Fibroblast of skin of abdomen (primary cell): ENCODE data around the gene TEX2.

Source experiments
- DNase-seq: peaks from one replicate; pipeline ENCODE4 v3.0.0-alpha.2; 2013

TEX2 gene

GRCh38 chr17:64157669-64158180 is 105.3 kb downstream of the TEX2 start:
- no peak for DNase-seq

- no peak for DNase-seq
Observed at GRCh38 chr17:64156670-64157069, 106.4 kb downstream of the TEX2 start.

DNA sequence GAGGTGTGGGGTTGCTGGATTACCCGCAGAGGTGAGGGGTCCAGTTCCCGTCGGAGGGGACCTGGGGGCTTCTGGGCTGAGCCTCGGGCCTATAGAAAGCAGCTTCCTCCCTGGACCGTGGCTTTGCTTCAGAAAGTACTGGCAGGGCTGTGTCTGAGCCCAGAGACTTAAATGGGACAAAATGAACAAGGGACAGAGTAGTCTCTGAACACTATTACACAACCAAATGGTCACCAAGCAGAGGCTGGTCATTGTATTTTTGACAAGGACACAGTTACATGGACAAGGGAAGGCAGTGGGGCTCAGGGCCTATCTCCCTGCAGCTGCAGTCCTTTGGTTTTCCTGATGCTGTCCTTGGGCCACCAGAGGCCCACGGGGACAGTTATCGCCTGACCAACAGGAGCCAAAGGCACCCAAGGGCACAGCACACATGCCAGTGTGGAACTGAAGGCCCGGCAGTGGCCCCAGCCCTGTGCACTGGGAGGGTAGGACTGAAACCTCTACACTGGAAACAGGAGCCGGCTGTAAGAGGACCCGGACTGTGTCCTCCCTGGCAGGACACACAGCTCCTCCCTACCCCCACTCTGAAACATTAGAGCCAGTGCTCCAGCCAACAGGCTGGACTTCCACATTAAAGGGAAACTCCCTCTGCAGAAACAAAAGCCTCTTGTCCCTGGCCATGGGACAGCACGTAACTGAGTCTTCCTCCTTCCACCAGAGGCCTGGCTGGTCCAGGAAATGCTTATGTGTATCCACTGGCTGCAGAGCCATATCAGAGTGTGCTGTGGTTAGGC is 107.1 kb downstream of the TEX2 start:
- DNase-seq, result no peak

- no peak for DNase-seq
Observed at GRCh38 chr17:64155129-64155528, 107.9 kb downstream of the TEX2 start.

- DNase-seq, result no peak
Observed at GRCh38 chr17:64154717-64155116, 108.3 kb downstream of the TEX2 start.

- no peak for DNase-seq
Observed at GRCh38 chr17:64154313-64154695, 108.8 kb downstream of the TEX2 start.

GRCh38 chr17:64153565-64154312 is 109.3 kb downstream of the TEX2 start:
- DNase-seq, result no peak

DNA sequence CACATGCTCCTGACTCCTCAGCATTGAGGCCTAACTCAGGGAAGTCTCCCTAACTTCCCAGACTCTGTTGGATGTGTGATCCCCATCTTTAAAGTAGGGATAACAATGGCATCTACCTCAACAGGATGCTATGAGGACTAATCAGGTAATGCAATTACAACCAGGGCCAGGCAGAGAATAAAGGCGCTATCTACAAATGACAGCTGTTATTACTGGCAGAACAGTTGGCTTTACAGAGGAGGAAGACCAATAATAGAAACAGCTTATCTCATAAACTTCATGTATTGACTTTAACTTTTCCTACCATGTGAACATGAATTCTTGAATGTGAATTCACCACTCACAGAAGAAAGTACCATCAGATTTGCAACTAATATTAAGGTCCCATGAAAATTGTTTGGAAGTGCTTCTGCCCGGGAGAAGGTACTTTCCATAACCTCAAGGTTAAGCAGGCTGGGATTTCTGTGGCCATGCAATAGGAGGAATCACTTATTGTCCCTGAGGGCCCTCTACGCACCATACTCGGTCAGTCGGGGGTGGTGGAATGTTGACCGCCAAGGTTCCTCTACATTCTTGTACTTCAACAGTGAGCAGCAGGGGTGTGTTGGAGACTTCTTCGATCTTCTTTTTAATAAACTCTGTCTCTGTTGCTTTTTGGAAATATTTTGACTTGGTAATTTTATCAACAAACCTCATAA is 110.5 kb downstream of the TEX2 start:
- no peak for DNase-seq

DNA sequence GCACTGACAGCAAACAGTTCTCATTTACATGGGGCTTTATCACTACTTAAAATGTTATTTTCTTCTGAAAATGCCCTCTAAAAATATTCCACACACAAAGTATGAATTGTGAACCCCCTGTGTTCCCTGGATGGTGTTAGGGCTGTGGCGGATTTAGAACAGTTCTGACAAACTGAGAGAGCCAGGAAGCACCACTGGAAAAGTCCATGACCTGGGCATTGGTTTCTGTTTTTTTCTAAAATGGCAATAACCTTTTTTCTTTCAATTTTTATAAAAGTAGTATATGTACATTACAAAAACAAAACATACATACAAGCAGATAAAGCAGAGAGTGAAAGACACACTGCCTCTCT is 112.1 kb downstream of the TEX2 start:
- no peak for DNase-seq

DNA sequence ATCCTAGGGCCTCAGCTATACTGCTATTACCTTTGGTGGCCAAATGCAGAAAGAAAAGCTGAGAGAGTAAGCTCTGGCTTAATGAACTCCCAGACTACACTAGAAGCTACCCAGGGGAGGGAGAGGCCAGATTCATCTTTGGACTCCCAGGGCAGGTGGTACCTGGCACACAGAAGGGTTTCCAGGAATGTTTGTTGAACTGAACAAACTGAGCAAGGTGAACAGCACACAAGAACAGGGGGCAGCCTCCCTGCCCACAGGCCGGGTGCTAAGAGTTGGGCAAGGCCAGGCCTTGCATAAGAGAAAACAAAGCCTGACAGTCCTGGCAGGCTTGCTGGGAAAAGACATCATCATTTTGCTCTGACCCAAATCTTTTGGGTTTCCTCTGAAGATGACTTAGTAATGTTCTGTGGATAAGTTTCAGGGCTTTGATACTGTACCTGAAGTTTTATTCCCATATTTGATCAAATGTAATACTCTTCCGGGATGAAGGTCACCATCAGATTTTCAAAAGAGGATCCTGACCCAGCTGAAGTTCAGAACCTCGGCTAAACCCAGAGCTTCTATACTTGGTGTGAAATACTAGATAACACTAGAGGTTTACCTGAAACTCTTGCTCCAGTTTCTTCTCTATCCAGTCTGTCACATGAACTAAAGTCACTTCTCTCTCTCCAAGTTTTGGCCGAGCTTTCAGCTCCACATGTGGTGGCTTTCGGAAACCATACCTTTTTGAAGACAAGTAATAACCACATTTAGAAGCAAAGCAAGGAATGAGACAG is 112.6 kb downstream of the TEX2 start:
- DNase-seq, result no peak

DNA sequence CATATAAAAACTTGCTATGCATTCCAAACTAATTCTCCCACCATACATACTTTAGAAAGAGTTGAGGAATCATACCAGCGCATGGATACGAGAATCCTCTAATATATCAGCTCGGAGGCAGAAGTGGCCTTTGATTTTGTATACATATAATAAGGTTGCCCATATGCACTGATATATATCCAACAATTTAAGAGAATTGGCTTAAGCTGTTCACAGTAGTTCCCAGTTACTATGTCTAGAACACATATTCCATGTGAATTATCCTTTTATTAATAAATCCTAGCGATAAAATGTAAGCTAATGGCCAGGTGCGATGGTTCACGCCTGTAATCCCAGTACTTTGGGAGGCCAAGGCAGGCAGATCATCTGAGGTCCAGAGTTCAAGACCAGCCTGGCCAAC is 113.9 kb downstream of the TEX2 start:
- DNase-seq, result no peak

GRCh38 chr17:64148699-64149098 is 114.4 kb downstream of the TEX2 start:
- DNase-seq, result no peak

DNA sequence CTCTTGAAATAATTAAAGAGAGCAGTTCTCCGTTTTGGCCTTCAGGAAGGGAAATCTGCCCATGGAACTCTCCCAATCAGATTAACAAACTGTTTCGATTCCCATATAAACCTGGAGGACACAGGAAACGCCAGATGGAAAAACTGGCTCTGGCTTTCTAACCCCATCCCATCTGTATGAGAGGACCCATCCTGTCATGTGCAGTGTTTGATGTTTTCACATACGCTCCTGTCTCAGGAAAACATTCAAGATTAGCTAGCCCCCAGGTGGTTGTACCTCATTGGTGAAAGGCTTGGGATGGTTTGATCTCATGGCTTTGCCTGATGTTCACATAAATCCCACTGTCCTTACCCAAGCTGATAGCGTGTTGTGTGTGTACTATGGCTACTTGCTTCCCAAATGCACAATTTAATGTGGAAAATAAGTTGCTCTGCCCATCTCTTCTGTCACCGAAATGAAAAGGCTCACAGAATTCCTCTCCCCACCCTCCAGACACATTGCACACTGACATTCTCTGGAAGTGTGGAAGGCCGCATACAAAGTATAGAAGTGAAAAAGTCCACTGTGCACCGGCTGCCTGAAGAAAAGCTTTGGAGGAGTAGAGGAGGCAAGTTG is 114.9 kb downstream of the TEX2 start:
- no peak for DNase-seq

DNA sequence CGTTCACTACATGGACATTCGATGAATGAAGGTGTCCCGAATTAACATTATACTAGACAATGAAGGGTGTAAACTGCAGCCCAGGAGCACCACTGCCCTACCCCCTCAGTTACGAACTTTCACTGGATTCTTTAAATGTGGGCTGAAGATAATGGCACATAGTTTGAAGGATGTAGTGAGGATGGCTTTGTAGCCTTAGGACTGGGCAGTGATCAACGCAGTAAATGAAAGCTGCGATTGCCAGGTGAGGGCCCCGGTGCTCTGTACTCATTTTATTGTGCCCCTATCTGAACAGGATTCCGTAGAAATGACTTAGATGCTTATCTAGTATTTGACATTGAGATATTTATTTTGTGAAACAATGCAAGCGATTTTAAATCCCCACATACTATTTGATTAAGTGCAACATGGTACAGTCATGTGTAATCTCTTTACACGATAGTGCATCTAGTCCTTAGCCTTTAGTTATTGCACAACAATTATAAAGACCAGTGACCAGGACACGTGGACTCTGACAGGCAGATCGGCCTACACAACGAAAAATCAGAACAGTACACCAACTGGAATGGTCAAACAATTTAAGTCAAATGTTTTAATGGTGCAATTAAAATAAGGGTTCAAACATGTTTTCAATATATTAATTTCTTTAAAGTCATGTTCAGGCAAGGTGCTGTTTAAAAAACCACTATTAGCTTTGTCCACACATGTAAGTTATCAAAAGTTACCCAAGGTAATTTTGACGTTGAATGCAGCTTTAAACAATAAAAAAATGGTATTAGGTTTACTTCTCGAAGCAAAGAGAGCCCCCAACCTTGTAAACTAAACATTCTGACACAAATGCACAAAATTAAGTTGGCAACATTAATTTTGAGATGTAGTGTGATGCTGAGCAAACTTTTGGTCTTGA is 115.7 kb downstream of the TEX2 start:
- no peak for DNase-seq

- peak; percentile 73 for DNase-seq
Observed at GRCh38 chr17:64146418-64147109, 116.5 kb downstream of the TEX2 start.

DNA sequence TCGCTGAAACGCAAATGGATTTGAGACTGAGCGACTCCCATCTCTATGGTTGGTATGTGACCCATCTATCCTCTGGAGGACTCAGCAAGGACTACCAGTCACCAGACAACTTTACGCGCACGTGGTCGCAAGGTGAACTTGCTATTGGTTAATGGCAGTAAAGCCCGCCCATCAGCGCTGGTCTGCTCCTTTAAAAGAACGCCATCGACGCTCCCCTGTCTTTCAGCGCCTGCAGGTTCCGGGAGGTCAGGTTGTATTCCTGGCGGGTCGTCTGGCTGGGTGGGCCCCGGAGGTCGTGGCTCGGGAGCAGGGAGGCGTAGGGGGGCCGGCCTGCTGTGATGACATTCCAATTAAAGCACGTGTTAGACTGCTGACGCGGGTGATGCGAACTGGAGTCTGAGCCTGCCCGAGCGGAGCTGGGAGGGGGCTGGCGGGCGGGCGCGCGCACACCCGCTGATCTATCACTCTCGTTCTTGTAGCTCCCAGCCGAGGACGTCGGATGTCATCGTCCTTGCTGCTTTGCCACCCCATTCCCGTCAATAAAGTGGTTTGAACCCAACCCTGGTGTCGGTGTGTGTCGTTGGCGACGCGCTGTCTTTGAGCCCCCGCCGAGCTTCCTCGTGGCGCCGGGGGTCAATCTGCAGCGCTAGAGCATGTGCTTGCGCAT is 117.2 kb downstream of the TEX2 start:
- peak; percentile 100 for DNase-seq

DNA sequence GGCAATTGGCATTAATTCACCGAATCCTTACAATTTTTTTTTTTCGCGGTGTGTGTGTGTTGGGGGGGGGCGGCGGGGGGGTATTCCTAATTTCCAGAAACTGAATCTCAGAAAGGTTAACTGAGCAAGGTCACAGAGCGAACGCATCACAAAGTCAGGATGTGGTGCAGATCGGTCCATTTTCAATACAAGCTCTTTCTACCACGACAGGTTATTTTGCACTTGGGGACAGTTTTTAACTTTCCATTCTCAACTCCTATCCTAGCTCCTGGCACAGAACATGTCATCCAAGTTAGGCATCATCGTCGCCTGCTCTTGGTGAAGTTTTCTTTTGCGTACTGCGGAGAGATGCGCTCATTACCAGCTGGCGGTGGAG is 117.7 kb downstream of the TEX2 start:
- no peak for DNase-seq

DNA sequence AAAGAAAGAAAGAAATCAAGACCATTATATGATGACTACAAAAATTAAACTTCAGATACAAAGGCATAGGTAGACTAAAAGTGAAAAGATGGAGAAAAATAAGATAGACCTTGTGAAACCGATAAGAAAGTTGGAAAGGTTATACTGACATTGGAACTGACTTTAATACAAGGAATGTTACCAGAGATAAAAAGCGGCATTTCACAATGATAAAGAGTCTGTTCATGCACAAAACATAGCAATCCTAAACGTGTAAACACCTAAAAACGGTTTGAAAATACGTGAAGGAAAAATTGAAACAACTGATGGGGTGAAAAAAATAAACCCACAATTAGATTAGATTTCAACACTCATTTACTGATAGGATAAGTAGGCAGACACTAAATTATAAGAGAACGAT is 123.5 kb downstream of the TEX2 start:
- DNase-seq, result no peak

DNA sequence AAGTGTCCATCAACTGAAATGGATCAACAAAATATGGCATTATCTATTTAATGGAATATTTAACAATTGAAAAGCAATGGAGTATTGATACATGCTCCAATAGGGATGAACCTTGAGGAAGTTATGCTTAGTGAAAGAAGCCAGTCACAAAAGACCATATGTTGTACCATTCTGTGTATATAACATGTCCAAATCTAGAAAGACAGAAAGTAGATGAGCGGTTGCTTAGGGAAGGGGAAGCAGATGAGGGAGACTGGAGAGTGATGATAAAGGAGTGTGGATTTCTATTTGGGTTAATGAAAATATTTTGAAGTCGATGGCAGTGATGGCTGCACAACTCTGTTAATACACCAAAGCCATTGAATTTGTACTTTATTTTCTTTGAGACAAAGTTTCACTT is 124.6 kb downstream of the TEX2 start:
- DNase-seq, result no peak

GRCh38 chr17:64135000-64135399 is 128.1 kb downstream of the TEX2 start:
- DNase-seq, result no peak
